Measurements from ENCODE around the gene TMEM121B.

The TMEM121B gene

GRCh38 chr22:17083255-17083654 is 37.9 kb downstream of the TMEM121B start:
- no peak for TF ChIP-seq TAF1 (IDR thresholded peaks at IDR 0.05; ENCODE audit: low read depth)

DNA sequence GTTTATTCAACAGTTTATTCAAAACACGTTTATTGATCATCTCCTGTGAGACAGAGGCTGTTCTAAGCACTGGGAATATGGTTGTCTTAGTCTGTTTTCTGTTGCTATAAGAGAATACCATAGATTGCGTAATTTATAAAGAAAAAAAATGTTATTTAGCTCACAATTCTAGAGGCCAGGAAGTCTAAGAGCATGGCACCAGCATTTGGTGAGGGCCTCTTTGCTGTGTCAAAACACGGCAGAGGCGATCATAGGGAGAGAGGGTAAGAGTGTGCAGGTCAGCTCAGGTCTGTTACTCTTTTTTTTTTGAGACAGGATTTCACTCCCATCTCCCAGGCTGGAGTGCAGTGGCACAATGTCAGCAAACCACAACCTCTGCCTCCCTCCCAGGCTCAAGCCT is 41.6 kb downstream of the TMEM121B start:
- TF ChIP-seq CEBPB (IDR thresholded peaks at IDR 0.05), result peak; percentile 58; the same call in 1 of the 2 replicates
- TF ChIP-seq TCF12 (IDR thresholded peaks at IDR 0.05; ENCODE audit: low read depth), result no peak

GRCh38 chr22:17077255-17077654 is 43.9 kb downstream of the TMEM121B start:
- TF ChIP-seq TCF12 (IDR thresholded peaks at IDR 0.05; ENCODE audit: low read depth) (no peak), YY1 (IDR thresholded peaks at IDR 0.05; ENCODE audit: low read depth) (no peak), TAF1 (IDR thresholded peaks at IDR 0.05; ENCODE audit: low read depth) (no peak), ZBTB7A (IDR thresholded peaks at IDR 0.05; ENCODE audit: low read depth) (no peak), NFIC (IDR thresholded peaks at IDR 0.05) (no peak), TEAD4 (IDR thresholded peaks at IDR 0.05) (no peak), CREB1 (IDR thresholded peaks at IDR 0.05; ENCODE audit: low read depth) (no peak), EP300 (IDR thresholded peaks at IDR 0.05; ENCODE audit: borderline replicate concordance) (no peak), FOXM1 (IDR thresholded peaks at IDR 0.05; ENCODE audit: borderline replicate concordance, low read depth) (no peak), RAD21 (IDR thresholded peaks at IDR 0.05; ENCODE audit: low read depth) (no peak), CEBPB (IDR thresholded peaks at IDR 0.05) (no peak), EGR1 (IDR thresholded peaks at IDR 0.05) (no peak)
- TF ChIP-seq, protein P1, sequence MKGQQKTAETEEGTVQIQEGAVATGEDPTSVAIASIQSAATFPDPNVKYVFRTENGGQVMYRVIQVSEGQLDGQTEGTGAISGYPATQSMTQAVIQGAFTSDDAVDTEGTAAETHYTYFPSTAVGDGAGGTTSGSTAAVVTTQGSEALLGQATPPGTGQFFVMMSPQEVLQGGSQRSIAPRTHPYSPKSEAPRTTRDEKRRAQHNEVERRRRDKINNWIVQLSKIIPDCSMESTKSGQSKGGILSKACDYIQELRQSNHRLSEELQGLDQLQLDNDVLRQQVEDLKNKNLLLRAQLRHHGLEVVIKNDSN (IDR thresholded peaks at IDR 0.05), result no peak
- TF ChIP-seq, protein P2, sequence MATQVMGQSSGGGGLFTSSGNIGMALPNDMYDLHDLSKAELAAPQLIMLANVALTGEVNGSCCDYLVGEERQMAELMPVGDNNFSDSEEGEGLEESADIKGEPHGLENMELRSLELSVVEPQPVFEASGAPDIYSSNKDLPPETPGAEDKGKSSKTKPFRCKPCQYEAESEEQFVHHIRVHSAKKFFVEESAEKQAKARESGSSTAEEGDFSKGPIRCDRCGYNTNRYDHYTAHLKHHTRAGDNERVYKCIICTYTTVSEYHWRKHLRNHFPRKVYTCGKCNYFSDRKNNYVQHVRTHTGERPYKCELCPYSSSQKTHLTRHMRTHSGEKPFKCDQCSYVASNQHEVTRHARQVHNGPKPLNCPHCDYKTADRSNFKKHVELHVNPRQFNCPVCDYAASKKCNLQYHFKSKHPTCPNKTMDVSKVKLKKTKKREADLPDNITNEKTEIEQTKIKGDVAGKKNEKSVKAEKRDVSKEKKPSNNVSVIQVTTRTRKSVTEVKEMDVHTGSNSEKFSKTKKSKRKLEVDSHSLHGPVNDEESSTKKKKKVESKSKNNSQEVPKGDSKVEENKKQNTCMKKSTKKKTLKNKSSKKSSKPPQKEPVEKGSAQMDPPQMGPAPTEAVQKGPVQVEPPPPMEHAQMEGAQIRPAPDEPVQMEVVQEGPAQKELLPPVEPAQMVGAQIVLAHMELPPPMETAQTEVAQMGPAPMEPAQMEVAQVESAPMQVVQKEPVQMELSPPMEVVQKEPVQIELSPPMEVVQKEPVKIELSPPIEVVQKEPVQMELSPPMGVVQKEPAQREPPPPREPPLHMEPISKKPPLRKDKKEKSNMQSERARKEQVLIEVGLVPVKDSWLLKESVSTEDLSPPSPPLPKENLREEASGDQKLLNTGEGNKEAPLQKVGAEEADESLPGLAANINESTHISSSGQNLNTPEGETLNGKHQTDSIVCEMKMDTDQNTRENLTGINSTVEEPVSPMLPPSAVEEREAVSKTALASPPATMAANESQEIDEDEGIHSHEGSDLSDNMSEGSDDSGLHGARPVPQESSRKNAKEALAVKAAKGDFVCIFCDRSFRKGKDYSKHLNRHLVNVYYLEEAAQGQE (IDR thresholded peaks at IDR 0.05; ENCODE audit: low read depth), result no peak
- TF ChIP-seq, protein P3, sequence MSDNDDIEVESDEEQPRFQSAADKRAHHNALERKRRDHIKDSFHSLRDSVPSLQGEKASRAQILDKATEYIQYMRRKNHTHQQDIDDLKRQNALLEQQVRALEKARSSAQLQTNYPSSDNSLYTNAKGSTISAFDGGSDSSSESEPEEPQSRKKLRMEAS (IDR thresholded peaks at IDR 0.05), result no peak

DNA sequence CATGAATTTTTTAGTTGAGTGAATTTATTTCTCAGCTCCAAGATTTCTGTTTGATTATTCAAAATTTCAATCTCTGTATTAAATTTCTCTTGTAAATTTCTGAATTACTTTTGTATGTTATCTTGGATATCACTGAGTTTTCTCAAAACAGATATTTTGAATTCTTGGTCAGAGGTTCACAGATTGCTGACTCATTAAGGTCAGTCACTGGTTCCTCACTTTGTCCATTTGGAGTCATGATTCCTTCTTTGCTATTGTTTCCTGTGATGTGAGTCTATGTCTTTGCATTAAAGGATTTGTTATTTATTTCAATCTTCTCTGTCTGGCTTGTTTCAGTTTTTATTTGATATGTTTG is 46.5 kb downstream of the TMEM121B start:
- TF ChIP-seq EP300 (IDR thresholded peaks at IDR 0.05; ENCODE audit: borderline replicate concordance) (no peak), CREB1 (IDR thresholded peaks at IDR 0.05; ENCODE audit: low read depth) (no peak), TCF12 (IDR thresholded peaks at IDR 0.05; ENCODE audit: low read depth) (no peak), YY1 (IDR thresholded peaks at IDR 0.05; ENCODE audit: low read depth) (no peak), TEAD4 (IDR thresholded peaks at IDR 0.05) (no peak), EGR1 (IDR thresholded peaks at IDR 0.05) (no peak), RAD21 (IDR thresholded peaks at IDR 0.05; ENCODE audit: low read depth) (no peak), ZBTB7A (IDR thresholded peaks at IDR 0.05; ENCODE audit: low read depth) (no peak), FOXM1 (IDR thresholded peaks at IDR 0.05; ENCODE audit: borderline replicate concordance, low read depth) (no peak), TAF1 (IDR thresholded peaks at IDR 0.05; ENCODE audit: low read depth) (no peak)
- TF ChIP-seq, protein P3 (IDR thresholded peaks at IDR 0.05), result no peak

GRCh38 chr22:17072877-17073276 is 48.3 kb downstream of the TMEM121B start:
- no peak for TF ChIP-seq TCF12 (IDR thresholded peaks at IDR 0.05; ENCODE audit: low read depth)
- TF ChIP-seq, protein P3 (IDR thresholded peaks at IDR 0.05), result no peak
- TF ChIP-seq RAD21 (IDR thresholded peaks at IDR 0.05; ENCODE audit: low read depth), result no peak
- TF ChIP-seq TEAD4 (IDR thresholded peaks at IDR 0.05), result no peak
- TF ChIP-seq TAF1 (IDR thresholded peaks at IDR 0.05; ENCODE audit: low read depth), result no peak
- no peak for TF ChIP-seq CEBPB (IDR thresholded peaks at IDR 0.05)
- TF ChIP-seq EP300 (IDR thresholded peaks at IDR 0.05; ENCODE audit: borderline replicate concordance), result no peak
- TF ChIP-seq, protein P2 (IDR thresholded peaks at IDR 0.05; ENCODE audit: low read depth), result no peak
- TF ChIP-seq YY1 (IDR thresholded peaks at IDR 0.05; ENCODE audit: low read depth), result no peak
- TF ChIP-seq ZBTB7A (IDR thresholded peaks at IDR 0.05; ENCODE audit: low read depth), result no peak
- TF ChIP-seq EGR1 (IDR thresholded peaks at IDR 0.05), result no peak
- no peak for TF ChIP-seq NFIC (IDR thresholded peaks at IDR 0.05)
- TF ChIP-seq, protein P1 (IDR thresholded peaks at IDR 0.05), result no peak
- no peak for TF ChIP-seq CREB1 (IDR thresholded peaks at IDR 0.05; ENCODE audit: low read depth)
- no peak for TF ChIP-seq FOXM1 (IDR thresholded peaks at IDR 0.05; ENCODE audit: borderline replicate concordance, low read depth)
